Hematopoietic multipotent progenitor cell treated with erythropoietin and hydrocortisone succinate and interleukin-3 and kit ligand, for 6 days (in vitro differentiated cells): ENCODE results near the gene ZC3H12A.
"Not testable (repeated sequence)": the region's sequence is repeated elsewhere in the genome, so short reads cannot be mapped to it uniquely, and the experiment has no call there.

Experiments used
- DNase-seq: peaks from one replicate; pipeline ENCODE4 v3.0.0-alpha.2; 2015

Gene ZC3H12A

DNA sequence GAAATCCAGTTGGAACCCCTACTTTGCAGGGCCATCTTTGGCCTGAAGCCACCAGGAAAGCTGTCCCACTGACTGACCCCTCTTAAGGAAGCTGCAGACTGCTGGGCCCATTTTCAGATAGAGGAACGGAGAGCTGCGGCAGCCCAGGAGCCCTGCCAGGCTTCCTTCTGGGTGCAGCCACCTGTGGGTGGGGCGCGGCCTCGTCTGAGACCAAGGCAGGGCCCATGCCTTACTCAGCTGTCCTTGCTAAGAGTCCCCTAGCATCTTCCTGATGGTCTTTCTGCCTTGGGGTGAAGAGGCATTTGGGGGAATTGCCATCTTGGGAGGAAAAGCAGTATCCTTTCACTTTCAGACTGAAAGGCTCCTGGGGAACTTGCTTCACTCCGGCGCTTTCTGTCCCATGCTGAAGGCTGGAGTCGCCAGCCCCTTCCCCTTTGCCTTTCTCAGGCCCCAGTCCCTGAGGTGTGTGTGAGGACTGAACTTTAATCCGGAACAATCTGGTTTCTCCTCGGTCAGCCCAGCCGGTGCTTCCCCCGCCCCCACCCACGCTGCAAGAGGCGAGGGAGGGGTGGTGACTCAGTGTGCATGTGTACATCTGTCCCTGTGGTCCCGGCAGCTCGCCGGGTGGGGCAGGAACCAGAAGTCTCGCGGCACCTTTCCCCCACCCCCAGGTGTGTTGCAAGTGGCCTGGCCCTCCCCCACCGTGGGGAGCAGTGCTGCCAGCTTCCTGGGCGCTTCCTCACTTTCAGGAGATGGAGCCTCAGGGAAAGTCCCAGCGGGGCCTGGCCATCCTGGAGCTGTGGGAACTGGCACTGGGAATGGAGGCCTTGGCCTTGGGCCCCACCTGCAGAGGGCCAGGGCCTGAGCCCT, 5.1 kb downstream of the ZC3H12A start:
- peak; percentile 88 for DNase-seq

DNA sequence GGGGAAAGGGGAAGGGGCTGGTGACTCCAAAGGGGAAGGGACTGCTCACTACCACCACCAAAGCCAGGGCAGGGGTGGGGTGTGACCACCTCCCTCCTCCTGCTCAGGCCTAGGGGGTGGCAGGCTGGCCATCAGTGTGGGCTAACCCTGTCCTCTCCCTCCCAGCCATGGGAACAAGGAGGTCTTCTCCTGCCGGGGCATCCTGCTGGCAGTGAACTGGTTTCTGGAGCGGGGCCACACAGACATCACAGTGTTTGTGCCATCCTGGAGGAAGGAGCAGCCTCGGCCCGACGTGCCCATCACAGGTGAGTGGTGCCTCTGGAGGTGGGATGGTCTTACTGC, 5.7 kb downstream of the ZC3H12A start:
- DNase-seq: no peak

DNA sequence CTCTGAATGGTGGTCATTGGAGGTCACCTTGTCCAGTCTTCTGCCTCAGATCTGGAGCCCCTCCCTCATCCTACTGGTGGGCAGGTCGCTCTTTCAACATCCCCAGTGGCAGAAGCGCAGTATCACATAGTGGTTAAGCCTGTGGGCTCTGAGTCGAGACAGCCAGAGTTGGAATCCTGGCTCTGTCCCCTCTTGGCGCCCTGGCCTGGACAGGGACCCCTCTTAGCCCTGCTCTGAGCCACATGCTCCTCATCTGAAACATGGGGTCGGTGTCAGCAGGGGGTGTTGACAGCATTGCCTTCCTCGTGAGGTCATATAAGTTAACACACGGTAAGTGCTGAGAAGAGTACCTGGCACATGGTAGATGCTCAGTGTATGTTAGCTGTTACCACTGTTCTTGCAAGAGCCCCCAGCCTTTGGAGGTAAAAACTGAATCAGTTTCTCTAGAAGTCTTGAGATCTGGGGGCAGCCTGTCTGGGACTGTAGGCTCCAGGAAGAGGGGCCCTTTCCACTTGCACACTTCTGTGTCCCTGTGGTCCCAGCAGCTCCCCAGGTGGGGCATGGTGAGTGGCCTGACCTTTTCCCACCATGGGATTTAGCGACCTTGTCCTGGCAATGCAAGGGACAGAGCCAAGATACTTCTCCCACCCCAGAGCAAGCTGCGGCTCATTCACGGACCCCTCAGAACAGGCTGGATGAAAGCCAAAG, 6.4 kb downstream of the ZC3H12A start:
- no peak for DNase-seq

DNA sequence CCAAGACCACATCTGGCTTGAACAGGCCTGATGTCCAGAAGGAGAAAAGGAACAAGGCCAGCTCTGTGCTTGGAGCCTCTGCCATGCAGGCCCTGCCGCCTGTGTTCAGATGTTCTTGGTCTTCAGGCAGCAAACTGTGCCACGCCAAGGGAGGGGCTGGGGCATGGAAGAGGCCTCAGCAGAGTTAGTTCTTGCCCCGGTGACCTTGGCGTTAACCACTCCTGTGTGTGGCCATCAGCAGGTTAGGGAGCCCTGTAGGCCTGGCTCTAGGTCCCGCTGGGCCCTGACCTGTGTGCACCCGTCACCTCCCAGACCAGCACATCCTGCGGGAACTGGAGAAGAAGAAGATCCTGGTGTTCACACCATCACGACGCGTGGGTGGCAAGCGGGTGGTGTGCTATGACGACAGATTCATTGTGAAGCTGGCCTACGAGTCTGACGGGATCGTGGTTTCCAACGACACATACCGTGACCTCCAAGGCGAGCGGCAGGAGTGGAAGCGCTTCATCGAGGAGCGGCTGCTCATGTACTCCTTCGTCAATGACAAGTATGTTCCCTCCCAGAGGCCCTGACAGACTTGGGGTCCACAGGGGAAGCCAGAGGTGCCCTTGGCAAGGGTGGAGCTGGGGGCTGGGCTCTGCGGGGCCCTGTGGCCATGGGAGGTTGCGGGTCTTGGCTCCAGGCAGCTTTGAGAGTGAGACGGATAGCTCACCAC, 7.1 kb downstream of the ZC3H12A start:
- no peak for DNase-seq

DNA sequence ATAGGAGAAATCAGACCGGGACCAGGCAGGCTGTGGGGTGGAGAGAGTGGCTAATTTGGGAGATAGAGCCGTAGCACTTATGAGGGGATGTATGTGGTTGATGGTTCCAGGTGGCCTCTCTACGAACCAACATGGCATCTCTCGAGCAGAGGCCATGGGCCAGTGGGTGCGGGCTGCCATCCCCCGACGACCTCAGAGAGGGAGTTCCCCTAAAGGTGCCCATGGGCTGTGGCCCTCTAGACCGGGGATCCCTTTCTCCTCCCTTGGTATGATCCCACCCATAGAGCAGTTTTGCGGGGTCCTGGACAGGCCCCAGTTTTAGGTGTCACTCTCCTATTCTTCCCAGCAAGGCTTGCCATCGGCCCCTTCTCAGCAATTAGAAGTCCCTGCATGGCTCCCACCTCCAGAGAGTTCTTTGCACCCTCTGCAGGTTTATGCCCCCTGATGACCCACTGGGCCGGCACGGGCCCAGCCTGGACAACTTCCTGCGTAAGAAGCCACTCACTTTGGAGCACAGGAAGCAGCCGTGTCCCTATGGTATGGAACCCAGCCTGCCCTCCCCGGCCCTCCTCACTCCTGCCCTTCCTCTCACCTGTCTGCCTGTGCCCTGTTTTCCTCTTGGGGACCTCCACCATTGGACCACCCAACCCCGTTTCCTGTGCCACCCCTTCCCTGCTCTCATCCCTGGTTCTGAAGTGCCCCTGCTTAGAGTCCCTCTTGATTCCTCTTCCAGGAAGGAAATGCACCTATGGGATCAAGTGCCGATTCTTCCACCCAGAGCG, 7.8 kb downstream of the ZC3H12A start:
- no peak for DNase-seq

DNA sequence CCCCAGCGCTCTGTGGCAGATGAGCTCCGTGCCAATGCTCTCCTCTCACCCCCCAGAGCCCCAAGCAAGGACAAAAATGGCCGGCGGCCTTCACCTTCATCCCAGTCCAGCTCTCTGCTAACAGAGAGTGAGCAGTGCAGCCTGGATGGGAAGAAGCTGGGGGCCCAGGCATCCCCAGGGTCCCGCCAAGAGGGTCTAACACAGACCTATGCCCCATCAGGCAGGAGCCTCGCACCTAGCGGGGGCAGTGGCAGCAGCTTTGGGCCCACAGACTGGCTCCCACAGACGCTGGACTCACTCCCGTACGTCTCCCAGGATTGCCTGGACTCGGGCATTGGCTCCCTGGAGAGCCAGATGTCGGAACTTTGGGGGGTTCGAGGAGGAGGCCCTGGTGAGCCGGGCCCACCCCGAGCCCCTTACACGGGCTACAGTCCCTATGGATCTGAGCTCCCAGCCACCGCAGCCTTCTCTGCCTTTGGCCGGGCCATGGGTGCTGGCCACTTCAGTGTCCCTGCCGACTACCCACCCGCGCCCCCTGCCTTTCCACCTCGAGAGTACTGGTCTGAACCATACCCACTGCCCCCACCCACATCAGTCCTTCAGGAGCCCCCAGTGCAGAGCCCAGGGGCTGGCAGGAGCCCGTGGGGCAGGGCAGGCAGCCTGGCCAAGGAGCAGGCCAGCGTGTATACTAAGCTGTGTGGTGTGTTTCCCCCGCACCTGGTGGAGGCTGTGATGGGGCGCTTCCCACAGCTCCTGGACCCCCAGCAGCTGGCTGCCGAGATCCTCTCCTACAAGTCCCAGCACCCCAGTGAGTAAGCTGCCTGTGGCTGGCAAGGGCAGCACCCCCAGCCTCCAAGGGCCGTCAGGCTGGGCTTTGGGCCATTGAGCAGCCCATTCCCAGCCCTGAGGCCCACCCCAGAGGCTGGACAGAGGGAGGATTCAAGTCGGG, 8.7 kb downstream of the ZC3H12A start:
- DNase-seq: no peak

DNA sequence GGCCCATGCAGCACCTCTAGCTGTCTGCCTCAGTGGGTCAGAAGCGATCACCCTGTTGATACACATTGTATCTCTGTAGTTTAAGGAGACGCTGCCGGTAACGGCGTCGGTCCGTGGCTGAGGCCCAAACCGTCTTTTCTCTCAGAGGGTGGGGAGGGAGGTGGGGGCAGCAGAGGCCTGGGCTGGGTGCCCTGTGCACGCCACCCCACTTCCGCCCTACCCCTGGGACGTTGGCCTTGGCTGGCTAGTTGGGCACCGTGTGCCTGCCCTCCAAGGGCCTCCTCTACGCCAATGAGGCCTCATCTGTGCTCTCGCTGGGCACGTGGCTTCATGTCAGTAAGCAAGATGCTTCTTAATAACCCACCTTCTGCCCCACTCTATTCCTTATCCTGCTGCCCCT, 9.4 kb downstream of the ZC3H12A start:
- no peak for DNase-seq

DNA sequence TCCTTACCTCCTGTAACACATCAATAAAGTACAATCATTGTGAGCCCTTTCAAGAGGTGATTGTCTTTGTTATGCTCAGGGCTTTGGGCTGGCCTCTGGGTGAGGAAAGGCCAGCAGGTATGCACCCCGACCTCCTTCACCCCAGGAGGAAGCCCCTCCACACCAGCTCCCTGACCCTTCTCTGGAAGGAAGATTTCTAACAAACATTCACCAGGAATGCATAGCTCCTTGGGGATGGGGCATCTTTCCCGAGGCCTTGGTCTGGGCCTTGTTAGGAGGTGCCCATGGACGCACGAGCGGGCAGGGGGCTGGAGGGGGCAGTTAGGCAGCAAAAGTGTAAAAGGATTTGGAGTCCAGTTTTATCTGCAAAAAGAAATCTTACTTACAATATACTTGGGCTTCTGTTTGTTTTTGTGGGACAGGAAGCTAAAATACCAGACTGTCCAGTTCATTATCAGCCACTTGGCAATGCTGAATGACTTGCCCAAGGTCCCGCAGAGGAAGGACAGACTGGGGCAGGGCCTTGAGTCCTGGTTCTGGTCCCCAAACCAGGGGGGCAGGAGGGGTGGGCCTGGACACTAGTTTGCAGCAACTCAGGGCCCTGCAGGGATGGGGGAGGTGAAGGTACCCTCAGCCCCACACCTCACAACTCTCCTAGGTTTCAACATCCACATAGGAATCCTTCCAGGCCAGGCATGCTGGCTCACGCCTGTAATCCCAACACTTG, 10.1 kb downstream of the ZC3H12A start:
- DNase-seq: no peak

DNA sequence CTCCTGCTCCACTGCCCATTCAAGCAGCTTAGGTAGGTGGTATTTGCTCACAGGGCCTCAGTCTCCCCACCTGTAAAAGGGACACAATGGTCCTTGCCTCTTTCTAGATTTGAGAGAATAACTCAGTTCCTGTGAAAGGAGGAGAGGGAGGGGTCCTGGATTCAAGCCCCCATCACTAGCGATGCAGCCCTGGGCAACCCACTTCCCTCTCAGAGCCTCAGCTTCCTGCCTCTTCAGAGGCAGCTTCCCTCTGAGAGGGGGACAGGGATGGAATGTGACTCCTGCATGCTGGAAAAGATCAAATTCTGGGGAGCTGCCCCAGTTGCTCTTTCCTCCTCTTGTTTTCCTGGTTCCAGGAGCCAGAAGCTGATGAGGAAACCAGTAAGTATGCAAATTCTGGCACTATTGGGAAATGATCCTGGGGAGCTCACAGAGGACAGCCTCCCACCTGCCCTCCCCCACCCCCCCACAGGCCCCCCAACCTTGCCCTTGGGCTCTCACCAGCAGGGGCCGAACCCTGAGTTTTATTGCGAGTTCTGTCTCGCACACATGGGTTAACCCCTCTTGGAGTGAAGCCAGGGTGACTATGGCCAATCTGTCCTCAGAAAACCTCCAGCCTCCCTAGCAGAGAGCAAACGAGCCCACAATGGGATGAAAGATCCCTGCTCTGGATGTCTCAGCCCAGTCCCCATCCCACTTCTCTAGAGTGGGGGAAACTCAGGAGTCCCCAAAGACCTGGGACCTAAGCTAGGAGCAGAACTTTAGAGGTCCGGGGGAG, 11.7 kb downstream of the ZC3H12A start:
- DNase-seq: no peak

DNA sequence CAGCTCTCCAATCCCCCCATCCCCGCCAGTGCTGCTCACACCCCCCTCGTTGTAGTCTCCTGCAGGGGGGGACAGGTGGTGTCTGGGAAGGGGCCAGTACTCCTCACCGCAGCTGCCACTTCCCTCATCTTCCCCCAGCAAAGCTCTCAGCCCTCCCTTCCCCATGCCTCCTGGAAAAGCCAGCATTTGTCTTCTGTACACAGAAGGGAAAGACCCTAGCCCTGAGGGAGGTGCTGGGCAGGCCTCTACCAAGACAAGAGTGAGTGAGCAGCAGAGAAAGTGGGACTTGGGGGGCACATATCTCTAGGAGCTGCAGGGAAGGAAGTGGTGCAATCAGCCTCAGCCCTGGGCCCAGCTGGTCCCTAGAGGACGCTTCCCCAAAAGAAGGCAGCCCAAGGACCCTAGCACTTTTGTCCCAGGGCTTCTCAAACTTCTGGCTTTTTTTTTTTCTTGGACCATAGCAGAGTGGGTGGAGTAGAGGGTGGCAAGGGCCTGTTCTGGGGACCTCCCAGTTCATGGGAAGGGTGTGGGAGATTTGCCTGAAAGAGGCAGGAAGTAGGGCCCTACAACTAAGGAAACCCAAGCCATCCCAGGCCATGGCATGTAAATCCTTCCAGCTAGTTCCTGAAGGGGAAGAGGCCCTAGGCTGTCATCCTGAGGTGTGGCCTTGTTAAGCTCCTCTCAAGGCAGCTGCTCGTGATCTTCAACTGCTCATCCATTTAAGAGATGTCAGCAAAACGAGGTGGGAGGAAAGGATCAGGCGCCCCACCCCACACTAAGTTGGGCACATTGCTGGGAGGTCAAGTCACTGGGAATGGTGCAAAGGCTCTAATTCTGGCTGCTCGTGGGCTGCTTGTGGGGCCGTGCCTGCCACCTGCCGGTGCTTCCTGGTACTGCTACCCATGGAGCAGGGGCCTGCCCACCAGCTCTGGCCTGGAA, 12.6 kb downstream of the ZC3H12A start:
- DNase-seq: peak; percentile 79

DNA sequence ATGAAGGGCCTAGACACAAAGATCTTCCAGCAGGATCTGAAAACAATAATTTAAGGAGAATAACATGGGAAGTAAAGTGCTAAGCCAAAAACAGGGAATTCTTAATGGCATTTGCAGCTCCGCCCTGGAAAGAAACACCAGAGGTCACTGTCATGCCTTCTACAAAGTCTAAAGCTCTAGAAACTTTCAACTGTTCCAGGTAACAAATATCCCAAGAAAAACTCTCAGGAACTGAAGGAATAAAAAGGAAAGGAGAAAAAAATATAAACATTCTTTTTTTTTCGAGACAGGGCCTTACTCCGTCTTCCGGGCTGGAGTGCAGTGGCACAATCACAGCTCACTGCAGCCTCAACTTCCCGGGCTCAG, 13.2 kb downstream of the ZC3H12A start:
- no peak for DNase-seq

DNA sequence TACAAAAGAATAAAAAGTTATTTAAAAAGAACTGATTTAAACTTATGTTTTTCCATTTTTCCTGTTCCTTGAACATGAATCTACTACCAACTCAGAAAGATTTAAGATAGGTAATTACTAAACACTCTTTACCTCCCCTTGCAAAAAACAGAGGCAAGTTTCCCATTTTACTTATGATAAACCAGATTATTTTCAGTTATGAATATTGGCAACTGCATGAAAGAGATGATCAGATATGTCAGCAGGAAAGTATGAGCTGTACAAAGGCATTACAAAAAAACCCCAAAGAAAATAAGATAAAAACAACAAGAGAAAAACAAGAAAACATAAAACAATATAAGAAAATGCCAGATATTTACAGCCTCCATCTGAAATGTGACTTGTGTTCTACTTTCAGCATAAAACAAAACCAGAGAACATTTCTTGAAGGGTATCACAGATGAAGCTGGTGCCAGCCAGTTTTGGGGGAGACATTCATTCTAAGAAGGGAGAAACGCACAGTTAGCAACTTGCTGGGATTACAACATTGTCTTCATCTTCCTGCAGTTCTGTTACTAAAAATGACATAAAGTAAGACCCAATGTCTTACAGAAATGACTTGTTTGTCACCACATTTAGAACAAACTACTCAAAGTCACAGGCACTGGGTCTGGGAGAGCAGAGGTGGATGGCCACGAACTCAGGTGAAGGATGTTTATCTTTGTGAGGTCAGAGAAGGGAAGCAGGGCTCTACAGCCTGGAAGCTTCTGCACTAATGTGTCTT, 19.1 kb downstream of the ZC3H12A start:
- DNase-seq: no peak

DNA sequence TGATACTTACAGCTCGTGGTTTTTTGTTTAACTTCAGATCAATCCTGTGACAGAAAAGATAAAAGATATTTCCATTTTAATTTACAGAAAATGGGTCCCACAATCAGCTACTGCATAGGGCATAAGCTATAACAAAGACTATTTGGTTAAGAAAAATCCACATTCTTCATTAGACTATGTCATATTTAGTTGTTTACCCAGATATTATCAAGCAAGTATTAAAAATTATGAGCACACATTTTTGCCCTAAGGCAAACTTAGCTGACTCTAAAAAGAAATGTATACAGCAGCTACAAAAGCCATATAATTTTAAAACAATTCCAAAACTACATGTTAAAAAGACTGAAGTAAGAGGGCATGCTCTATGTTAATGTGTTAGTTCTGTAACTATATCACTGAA, 21.5 kb downstream of the ZC3H12A start:
- DNase-seq: no peak

DNA sequence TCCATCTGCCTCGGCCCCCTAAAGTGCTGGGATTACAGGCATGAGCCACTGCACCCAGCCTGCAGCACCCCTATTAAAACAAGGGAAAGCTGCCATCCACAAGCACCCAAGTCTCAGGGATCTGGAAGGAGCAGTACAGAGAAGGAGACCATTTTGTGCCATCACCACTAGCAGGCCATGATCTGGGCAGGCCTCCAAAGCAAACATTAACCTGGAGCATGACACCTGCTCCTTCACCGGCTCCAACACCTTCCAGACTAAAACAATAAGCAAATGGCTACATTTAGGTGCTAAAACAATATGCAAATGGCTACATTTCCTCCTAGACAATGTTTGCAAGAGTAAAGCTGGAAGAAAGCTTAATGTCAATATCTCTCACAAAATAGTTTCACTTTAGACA, 23.5 kb downstream of the ZC3H12A start:
- DNase-seq: no peak

DNA sequence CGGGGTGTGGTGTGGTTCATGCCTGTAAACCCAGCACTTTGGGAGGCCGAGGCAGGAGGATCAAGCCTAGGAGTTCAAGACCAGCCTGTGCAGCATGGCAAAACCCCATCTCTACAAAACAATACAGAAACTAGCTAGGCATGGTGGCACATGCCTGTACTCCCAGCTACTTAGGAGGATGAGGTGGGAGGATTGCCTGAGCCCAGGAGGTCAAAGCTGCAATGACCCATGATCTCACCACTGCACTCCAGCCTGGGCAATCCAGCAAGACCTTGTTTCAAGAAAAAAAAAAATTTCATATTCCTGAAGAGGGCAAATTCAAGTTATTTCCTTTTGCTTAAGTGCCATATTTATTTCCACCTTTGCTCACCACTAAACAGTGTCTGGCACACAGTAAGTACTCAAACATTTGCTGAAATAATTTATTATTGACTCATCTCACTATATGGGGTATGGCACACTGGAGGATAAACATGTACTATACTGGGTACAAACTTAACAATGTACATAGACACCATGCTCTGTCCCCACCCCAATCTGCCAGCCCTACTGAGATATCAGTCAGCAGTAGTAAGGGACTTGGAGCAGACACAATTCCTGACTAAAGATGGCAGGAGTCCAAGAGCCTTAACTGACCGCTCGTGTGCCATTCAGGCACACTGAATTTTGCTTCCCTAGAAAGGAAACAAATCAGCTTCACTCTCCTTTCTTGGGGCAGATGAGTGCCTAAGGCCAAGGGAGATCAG, 24.7 kb downstream of the ZC3H12A start:
- DNase-seq: peak; percentile 81

DNA sequence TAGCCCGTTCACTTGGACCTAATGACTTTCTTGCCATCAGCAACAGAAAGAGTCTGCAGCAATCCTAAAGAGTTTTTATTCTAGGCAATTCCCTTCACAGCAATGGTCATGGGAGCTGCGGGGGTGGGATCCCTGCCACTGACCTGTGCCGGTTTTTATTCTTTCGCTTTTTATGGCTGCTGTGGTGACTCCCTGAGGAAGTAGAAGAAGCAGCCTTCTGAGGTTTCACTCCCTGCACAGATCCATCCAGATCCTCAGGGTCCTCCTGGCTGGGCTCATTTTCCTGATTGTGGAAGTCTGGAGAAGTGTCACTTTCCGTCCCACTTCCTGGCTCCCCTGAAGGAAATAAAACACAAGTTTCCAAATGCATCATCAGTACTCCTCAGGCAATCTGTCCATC, 27.3 kb downstream of the ZC3H12A start:
- no peak for DNase-seq

DNA sequence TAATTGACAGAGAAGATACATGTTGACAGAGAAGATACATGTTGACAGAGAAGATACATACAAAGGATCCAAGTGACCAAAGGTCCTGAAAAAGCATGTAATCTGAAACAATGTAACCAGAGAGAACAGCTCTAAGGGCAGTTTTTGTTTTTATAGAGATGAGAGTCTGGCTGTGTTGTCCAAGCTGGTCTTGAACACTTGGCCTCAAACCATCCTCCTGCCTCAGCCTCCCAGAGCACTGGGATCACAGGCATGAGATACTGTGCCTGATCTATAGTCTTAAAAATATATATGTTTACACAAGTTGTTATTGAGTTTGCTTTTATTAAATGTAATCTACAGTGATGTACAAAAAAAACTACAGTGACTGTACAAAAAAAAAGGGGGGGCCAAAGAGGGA, 27.7 kb downstream of the ZC3H12A start:
- no peak for DNase-seq

DNA sequence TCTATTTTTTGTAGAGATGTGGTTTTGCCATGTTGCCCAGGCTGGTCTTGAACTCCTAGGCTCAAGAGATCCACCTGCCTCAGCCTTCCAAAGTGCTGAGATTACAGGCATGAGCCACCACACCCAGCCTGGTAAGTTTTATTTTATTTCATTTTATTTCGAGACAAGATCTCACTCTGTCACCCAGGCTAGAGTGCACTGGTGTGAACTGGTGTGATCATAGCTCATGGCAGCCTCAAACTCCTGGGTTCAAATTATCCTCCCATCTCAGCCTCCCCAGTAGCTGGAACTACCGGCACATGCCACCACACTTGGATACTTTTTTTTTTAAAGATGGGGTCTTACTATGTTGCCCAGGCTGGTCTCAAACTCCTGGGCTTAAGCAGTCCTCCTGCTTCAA, 28.4 kb downstream of the ZC3H12A start:
- not testable (repeated sequence) for DNase-seq
